ENCODE data around the gene SLC22A4. TPM values are rescaled to one million over a fixed set of nuclear protein-coding genes. Genes with fewer than 3 reads are reported as not detected.

Gene SLC22A4
- total RNA-seq, 1 experiment from 2014 or later, result 0.72 TPM

GRCh38 chr5:132380047-132380446 lies 85.9 kb downstream of the SLC22A4 start:
- Histone ChIP-seq H3K56ac (ENCODE audit: insufficient read length, low read depth, low read length) (no peak overlapping the region), H3K18ac (ENCODE audit: insufficient read length, low read depth, low read length) (no peak overlapping the region), H4K8ac (replicated peaks; ENCODE audit: insufficient read length, low read depth, low read length) (no peak overlapping the region), H3K23me2 (ENCODE audit: insufficient read length, low read depth, low read length, poor library complexity, severe bottlenecking) (no peaks in the 10 kb centered on the region), H2BK20ac (ENCODE audit: low read depth, low read length, poor library complexity, severe bottlenecking) (no peak overlapping the region), H2BK12ac (ENCODE audit: insufficient read length, low read depth, low read length) (no peak overlapping the region), H4K91ac (ENCODE audit: insufficient read length, low read depth, low read length) (no peak overlapping the region), H3K27ac (ENCODE audit: insufficient read length, low read depth, low read length) (no peak overlapping the region), H3K27me3 (ENCODE audit: insufficient read depth, low read length) (no peaks in the 10 kb centered on the region), H3K9me3 (ENCODE audit: control insufficient read depth, low read depth, low read length) (no peaks in the 10 kb centered on the region), H3K4me1 (ENCODE audit: insufficient read depth, low read length) (no peaks in the 10 kb centered on the region), H4K20me1 (ENCODE audit: control insufficient read depth, insufficient read depth, insufficient read length) (no peaks in the 10 kb centered on the region), H3K79me1 (ENCODE audit: insufficient read depth, low read depth, low read length, poor library complexity, severe bottlenecking) (no peaks in the 10 kb centered on the region), H2AK5ac (ENCODE audit: insufficient read length, low read length) (no peak overlapping the region), H2BK5ac (ENCODE audit: insufficient read length, low read length) (no peak overlapping the region), H3K9ac (ENCODE audit: extremely low read depth, insufficient read length, low read length) (no peak overlapping the region), H4K5ac (ENCODE audit: insufficient read length, low read depth, low read length) (no peak overlapping the region), H2BK15ac (ENCODE audit: low read depth, low read length) (no peak overlapping the region), H3K23ac (ENCODE audit: insufficient read length, low read depth, low read length) (no peak overlapping the region), H3K4ac (ENCODE audit: low read depth, low read length) (no peak overlapping the region), H2BK120ac (ENCODE audit: low read depth, low read length, poor library complexity, severe bottlenecking) (no peak overlapping the region), H3T11ph (ENCODE audit: low read length) (no peak overlapping the region), H3K14ac (ENCODE audit: insufficient read depth, low read length) (no peak overlapping the region), H2AFZ (ENCODE audit: low read length) (no peak overlapping the region), H3K4me2 (ENCODE audit: insufficient read depth, insufficient read length, low read length) (no peak overlapping the region), H3K79me2 (ENCODE audit: insufficient read depth, low read length) (no peaks in the 10 kb centered on the region)
- H3K9me3 Mint-ChIP-seq, result no peaks in the 10 kb centered on the region
- no peak for DNase-seq
- H3K36me3 Mint-ChIP-seq (ENCODE audit: insufficient read depth in 1 of 3, low read depth in 3 of 3), result no peaks in the 10 kb centered on the region
- H3K27ac Mint-ChIP-seq, result no peak overlapping the region; a peak in 1 of 7 replicates
- no peaks in the 10 kb centered on the region for H3K27me3 Mint-ChIP-seq (ENCODE audit: low read depth)
- no peak overlapping the region for H3K4me3 Mint-ChIP-seq
- TF ChIP-seq CTCF (conservative IDR thresholded peaks at IDR 0.05), result no peak
- no CpG with 5 or more reads among the region's 6 CpGs for WGBS (ENCODE audit: extremely low coverage, insufficient read length, low lambda C conversion rate)
- no peaks in the 10 kb centered on the region for H3K4me1 Mint-ChIP-seq

Data from H9 (cell line).